ENCODE data around the gene GNG7. TPM values are rescaled to one million over a fixed set of nuclear protein-coding genes. Genes with fewer than 3 reads are reported as not detected.
A peak's percentile ranks its signal among the peaks of the same experiment; 100 is the strongest.

Gene GNG7
- total RNA-seq, 1 donor from 2014 or later: 1.8 TPM

DNA sequence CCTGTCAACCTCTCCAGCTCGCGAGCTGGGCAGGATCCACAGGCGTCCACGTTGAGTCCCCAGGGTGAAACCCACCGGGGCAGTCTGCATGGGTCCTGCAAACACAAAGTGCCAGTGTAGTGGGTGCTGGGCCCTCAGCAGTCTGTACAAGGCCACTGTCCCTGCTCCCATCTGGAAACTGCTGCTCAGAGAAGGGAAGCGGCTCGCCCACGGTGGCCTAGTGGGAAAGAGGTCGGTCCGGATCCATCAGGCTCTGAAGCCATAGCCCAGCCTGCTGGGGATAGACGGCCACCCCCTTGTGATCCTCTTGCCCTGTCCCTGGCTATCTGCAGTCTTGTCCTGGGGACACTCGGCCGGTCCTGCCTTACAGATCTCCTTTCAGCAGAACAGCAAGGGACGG is 21.3 kb upstream of the GNG7 start:
- Mint-ChIP-seq H3K27me3 (ENCODE audit: low read depth, unreplicated experiment) (peaks cover 15% of the 10 kb centered on the region), H3K36me3 (ENCODE audit: low read depth, unreplicated experiment) (no peaks in the 10 kb centered on the region), H3K9me3 (ENCODE audit: unreplicated experiment) (no peaks in the 10 kb centered on the region), H3K4me3 (ENCODE audit: unreplicated experiment) (no peak overlapping the region), H3K27ac (ENCODE audit: unreplicated experiment) (no peak overlapping the region), H3K4me1 (ENCODE audit: low read depth, unreplicated experiment) (no peaks in the 10 kb centered on the region)
- DNase-seq (ENCODE audit: low read depth): no peak
- no peak for FAIRE-seq
- no peak overlapping the region for H3K27ac ChIP-seq (ENCODE audit: low read depth, low read length)
- H3K9me3 ChIP-seq (ENCODE audit: insufficient read depth, low read depth, low read length): no peaks in the 10 kb centered on the region
- no peak overlapping the region for H2AFZ ChIP-seq (ENCODE audit: low read depth, low read length)
- TF ChIP-seq, protein P1, sequence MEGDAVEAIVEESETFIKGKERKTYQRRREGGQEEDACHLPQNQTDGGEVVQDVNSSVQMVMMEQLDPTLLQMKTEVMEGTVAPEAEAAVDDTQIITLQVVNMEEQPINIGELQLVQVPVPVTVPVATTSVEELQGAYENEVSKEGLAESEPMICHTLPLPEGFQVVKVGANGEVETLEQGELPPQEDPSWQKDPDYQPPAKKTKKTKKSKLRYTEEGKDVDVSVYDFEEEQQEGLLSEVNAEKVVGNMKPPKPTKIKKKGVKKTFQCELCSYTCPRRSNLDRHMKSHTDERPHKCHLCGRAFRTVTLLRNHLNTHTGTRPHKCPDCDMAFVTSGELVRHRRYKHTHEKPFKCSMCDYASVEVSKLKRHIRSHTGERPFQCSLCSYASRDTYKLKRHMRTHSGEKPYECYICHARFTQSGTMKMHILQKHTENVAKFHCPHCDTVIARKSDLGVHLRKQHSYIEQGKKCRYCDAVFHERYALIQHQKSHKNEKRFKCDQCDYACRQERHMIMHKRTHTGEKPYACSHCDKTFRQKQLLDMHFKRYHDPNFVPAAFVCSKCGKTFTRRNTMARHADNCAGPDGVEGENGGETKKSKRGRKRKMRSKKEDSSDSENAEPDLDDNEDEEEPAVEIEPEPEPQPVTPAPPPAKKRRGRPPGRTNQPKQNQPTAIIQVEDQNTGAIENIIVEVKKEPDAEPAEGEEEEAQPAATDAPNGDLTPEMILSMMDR (IDR thresholded peaks at IDR 0.05; ENCODE audit: insufficient read depth, low read depth, low read length): no peak
- TF ChIP-seq EZH2 (IDR thresholded peaks at IDR 0.05; ENCODE audit: insufficient read depth, low read length): no peak
- H4K20me1 ChIP-seq (ENCODE audit: insufficient read depth, low read length): no peaks in the 10 kb centered on the region
- H3K4me2 ChIP-seq (ENCODE audit: low read length): peak overlapping the region; percentile 66
- H3K36me3 ChIP-seq (ENCODE audit: insufficient read depth, low read length): no peaks in the 10 kb centered on the region
- H3K4me1 ChIP-seq (ENCODE audit: insufficient read depth, low read length): peaks cover 22% of the 10 kb centered on the region
- H3K4me3 ChIP-seq (ENCODE audit: insufficient read depth, low read depth, low read length): no peak overlapping the region
- no peaks in the 10 kb centered on the region for H3K79me2 ChIP-seq (ENCODE audit: insufficient read depth, low read length)
- peaks cover 6% of the 10 kb centered on the region for H3K27me3 ChIP-seq (ENCODE audit: insufficient read depth, low read length)
- H3K9ac ChIP-seq (ENCODE audit: low read length): no peak overlapping the region

DNA sequence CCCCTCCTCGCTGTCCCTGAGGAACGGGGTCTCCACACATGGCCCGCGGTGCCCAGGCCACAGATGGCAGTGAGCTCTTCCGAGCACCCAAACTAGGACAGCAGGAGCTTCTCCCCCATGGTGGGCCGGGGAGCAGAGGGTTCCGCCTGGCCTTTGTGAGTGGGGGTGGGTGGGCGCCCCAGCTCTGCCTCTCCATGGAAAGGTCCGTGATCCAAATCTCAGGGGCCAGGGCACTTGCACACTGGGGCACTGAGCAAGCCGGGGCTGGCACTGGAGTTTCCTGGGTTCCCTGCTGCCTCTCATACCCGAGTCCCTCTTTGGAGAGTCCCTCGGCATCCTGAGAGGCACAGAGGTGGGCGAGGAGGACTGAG is 20.8 kb upstream of the GNG7 start:
- Mint-ChIP-seq H3K36me3 (ENCODE audit: low read depth, unreplicated experiment) (no peaks in the 10 kb centered on the region), H3K9me3 (ENCODE audit: unreplicated experiment) (no peaks in the 10 kb centered on the region), H3K4me3 (ENCODE audit: unreplicated experiment) (no peak overlapping the region), H3K27ac (ENCODE audit: unreplicated experiment) (no peak overlapping the region), H3K4me1 (ENCODE audit: low read depth, unreplicated experiment) (no peaks in the 10 kb centered on the region), H3K27me3 (ENCODE audit: low read depth, unreplicated experiment) (peaks cover 14% of the 10 kb centered on the region)
- H3K27ac ChIP-seq (ENCODE audit: low read depth, low read length): no peak overlapping the region
- no peak for TF ChIP-seq EZH2 (IDR thresholded peaks at IDR 0.05; ENCODE audit: insufficient read depth, low read length)
- TF ChIP-seq, protein P1 (IDR thresholded peaks at IDR 0.05; ENCODE audit: insufficient read depth, low read depth, low read length): no peak
- no peak overlapping the region for H3K9ac ChIP-seq (ENCODE audit: low read length)
- H3K4me3 ChIP-seq (ENCODE audit: insufficient read depth, low read depth, low read length): no peak overlapping the region
- peaks cover 22% of the 10 kb centered on the region for H3K4me1 ChIP-seq (ENCODE audit: insufficient read depth, low read length)
- no peaks in the 10 kb centered on the region for H3K36me3 ChIP-seq (ENCODE audit: insufficient read depth, low read length)
- DNase-seq (ENCODE audit: low read depth) (no peak), FAIRE-seq (no peak)
- no peaks in the 10 kb centered on the region for H3K9me3 ChIP-seq (ENCODE audit: insufficient read depth, low read depth, low read length)
- H3K4me2 ChIP-seq (ENCODE audit: low read length): peak overlapping the region; percentile 66
- peaks cover 6% of the 10 kb centered on the region for H3K27me3 ChIP-seq (ENCODE audit: insufficient read depth, low read length)
- no peaks in the 10 kb centered on the region for H3K79me2 ChIP-seq (ENCODE audit: insufficient read depth, low read length)
- peak overlapping the region; percentile 55 for H2AFZ ChIP-seq (ENCODE audit: low read depth, low read length)
- H4K20me1 ChIP-seq (ENCODE audit: insufficient read depth, low read length): no peaks in the 10 kb centered on the region

DNA sequence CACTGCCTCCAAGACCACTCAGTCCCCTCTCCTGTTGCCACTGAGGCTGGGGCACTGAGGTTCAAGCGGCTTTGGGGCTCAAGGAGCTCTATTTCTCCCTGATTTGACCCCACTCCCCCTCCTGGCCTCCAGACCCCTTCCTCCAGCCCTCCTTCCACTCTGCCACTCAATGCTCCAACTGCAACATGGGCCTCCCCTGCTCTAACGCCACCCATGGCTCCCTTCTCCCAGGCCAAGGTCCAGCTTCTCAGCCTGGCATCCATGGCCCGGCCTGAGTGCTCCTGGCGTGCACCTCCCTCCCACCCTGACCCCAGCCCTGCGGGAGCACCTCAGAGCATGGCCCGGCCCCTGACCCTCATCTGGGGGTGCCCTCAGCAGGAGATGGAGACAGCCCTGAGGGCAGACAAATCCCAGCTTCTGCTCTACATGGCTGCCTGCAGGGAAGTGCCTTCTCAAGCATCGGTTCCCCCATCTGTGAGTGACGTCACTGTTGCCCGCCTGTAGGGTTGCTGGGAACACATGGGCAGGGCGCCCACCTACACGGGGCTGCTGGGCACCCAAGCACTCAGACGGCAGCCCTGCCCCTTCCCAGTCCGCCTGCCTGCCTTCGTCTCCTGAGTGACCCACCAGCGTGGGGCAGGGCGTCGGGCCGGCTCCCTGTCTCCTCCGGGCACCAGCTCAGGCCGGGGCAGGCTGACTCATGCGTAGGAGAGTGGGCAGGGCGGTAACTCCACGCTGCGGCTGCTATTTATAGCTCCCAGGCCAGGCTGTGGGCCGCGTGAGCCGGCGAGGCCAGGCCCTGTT is 20.2 kb upstream of the GNG7 start:
- Mint-ChIP-seq H3K36me3 (ENCODE audit: low read depth, unreplicated experiment) (no peaks in the 10 kb centered on the region), H3K4me3 (ENCODE audit: unreplicated experiment) (peak overlapping the region; percentile 66), H3K27ac (ENCODE audit: unreplicated experiment) (no peak overlapping the region), H3K4me1 (ENCODE audit: low read depth, unreplicated experiment) (no peaks in the 10 kb centered on the region), H3K27me3 (ENCODE audit: low read depth, unreplicated experiment) (peaks cover 14% of the 10 kb centered on the region), H3K9me3 (ENCODE audit: unreplicated experiment) (no peaks in the 10 kb centered on the region)
- H3K27me3 ChIP-seq (ENCODE audit: insufficient read depth, low read length): peaks cover 6% of the 10 kb centered on the region
- peak; percentile 67 for DNase-seq (ENCODE audit: low read depth)
- no peak overlapping the region for H3K27ac ChIP-seq (ENCODE audit: low read depth, low read length)
- H3K79me2 ChIP-seq (ENCODE audit: insufficient read depth, low read length): no peaks in the 10 kb centered on the region
- H3K4me2 ChIP-seq (ENCODE audit: low read length): peak overlapping the region; percentile 66
- H3K4me1 ChIP-seq (ENCODE audit: insufficient read depth, low read length): peaks cover 22% of the 10 kb centered on the region
- no peak overlapping the region for H3K9ac ChIP-seq (ENCODE audit: low read length)
- H2AFZ ChIP-seq (ENCODE audit: low read depth, low read length): peak overlapping the region; percentile 55
- H3K4me3 ChIP-seq (ENCODE audit: insufficient read depth, low read depth, low read length): no peak overlapping the region
- TF ChIP-seq, protein P1 (IDR thresholded peaks at IDR 0.05; ENCODE audit: insufficient read depth, low read depth, low read length): no peak
- no peak for TF ChIP-seq EZH2 (IDR thresholded peaks at IDR 0.05; ENCODE audit: insufficient read depth, low read length)
- H3K9me3 ChIP-seq (ENCODE audit: insufficient read depth, low read depth, low read length): no peaks in the 10 kb centered on the region
- no peaks in the 10 kb centered on the region for H3K36me3 ChIP-seq (ENCODE audit: insufficient read depth, low read length)
- no peak for FAIRE-seq
- no peaks in the 10 kb centered on the region for H4K20me1 ChIP-seq (ENCODE audit: insufficient read depth, low read length)

Measured in astrocyte (in vitro differentiated cells and primary cell).